HEK293 (cell line): ENCODE measurements around the gene INSRR.

Experiments
- CTCF ChIA-PET: fragments of 350-600 bp; formaldehyde crosslinking; extraction: SDS; loops from one replicate; lab custom pipeline; 2021; ENCODE audit warnings: antibody characterized with exemption; lab: Yijun Ruan, JAX
- POLR2A ChIA-PET: fragments of 300-600 bp; formaldehyde crosslinking; extraction: SDS; loops from one replicate; lab custom pipeline; 2020; ENCODE audit warnings: antibody characterized with exemption, inconsistent platforms; lab: Yijun Ruan, JAX
- H3K27ac ChIP-seq: fragments of 200-500 bp; sonication (Bioruptor generic); 2 replicates; pipeline ENCODE4 v1.5.1; 2014; ENCODE audit warnings: low read depth, low read length, control low read depth, inconsistent platforms; ENCODE audit errors: extremely low read depth
- H3K36me3 ChIP-seq, 2 experiments: fragments of 200-500 bp in 1 of 2; sonication (Bioruptor generic) in 1 of 2; 1 replicate in 1 of 2; 2 replicates in 1 of 2; pipeline ENCODE4 v1.5.1; 2014 to 2017; ENCODE audit warnings: inconsistent platforms in 2 of 2, low read length in 2 of 2; ENCODE audit not compliant: control insufficient read depth in 2 of 2, insufficient read depth in 1 of 2
- H3K4me1 ChIP-seq: fragments of 200-500 bp; sonication (Bioruptor generic); 2 replicates; pipeline ENCODE4 v1.5.1; 2014; ENCODE audit warnings: mild to moderate bottlenecking, low read length, inconsistent platforms; ENCODE audit not compliant: control insufficient read depth, insufficient read depth
- H3K4me3 ChIP-seq: 2 replicates; pipeline ENCODE4 v1.5.1; 2011; ENCODE audit warnings: low read depth, mild to moderate bottlenecking, control low read depth, low read length, moderate library complexity
- H3K9me3 ChIP-seq: fragments of 200-500 bp; sonication (Bioruptor generic); 2 replicates; pipeline ENCODE4 v1.5.1; 2014; ENCODE audit warnings: low read depth, low read length, inconsistent platforms; ENCODE audit not compliant: control insufficient read depth, insufficient read depth
- BCL11B ChIP-seq: fragments of 450-650 bp; formaldehyde crosslinking; IDR thresholded peaks from 2 replicates; pipeline ENCODE4 v1.5.1; 2016; ENCODE audit warnings: low read depth, missing biosample characterization, missing genetic modification characterization
- GLI2 ChIP-seq: fragments of 450-650 bp; formaldehyde crosslinking; IDR thresholded peaks from 2 replicates; pipeline ENCODE4; 2017; ENCODE audit warnings: missing biosample characterization, missing genetic modification characterization, low read depth, borderline replicate concordance
- GLIS1 ChIP-seq: fragments of 450-650 bp; formaldehyde crosslinking; IDR thresholded peaks from 2 replicates; pipeline ENCODE4 v1.5.1; 2016; ENCODE audit warnings: missing biosample characterization, missing genetic modification characterization
- INSM2 ChIP-seq: fragments of 450-650 bp; formaldehyde crosslinking; IDR thresholded peaks from 2 replicates; pipeline ENCODE4 v1.5.1; 2016; ENCODE audit warnings: missing biosample characterization, missing genetic modification characterization
- MEIS1 ChIP-seq: sonication (generic); formaldehyde crosslinking; IDR thresholded peaks from 2 replicates; pipeline ENCODE4 v1.8.1; 2022; ENCODE audit warnings: missing genetic modification reagents, mild to moderate bottlenecking, borderline replicate concordance
- OSR2 ChIP-seq: fragments of 450-650 bp; formaldehyde crosslinking; IDR thresholded peaks from 2 replicates; pipeline ENCODE4 v1.5.1; 2016; ENCODE audit warnings: missing biosample characterization, missing genetic modification characterization
- PRDM10 ChIP-seq: fragments of 450-650 bp; formaldehyde crosslinking; IDR thresholded peaks from 2 replicates; pipeline ENCODE4 v1.5.1; 2016; ENCODE audit warnings: missing biosample characterization, missing genetic modification characterization
- SP7 ChIP-seq: fragments of 450-650 bp; formaldehyde crosslinking; IDR thresholded peaks from 2 replicates; pipeline ENCODE4 v1.5.1; 2016; ENCODE audit warnings: missing biosample characterization, missing genetic modification characterization
- TCF7L2 ChIP-seq: IDR thresholded peaks from 2 replicates; pipeline ENCODE4 v1.6.1; 2011; ENCODE audit warnings: low read depth, mild to moderate bottlenecking, inconsistent platforms, low read length, moderate library complexity, borderline replicate concordance
- ZBTB8A ChIP-seq: fragments of 450-650 bp; formaldehyde crosslinking; IDR thresholded peaks from 2 replicates; pipeline ENCODE4 v1.5.1; 2016; ENCODE audit warnings: missing biosample characterization, missing genetic modification characterization
- ZNF211 ChIP-seq: fragments of 450-650 bp; formaldehyde crosslinking; IDR thresholded peaks from 2 replicates; pipeline ENCODE4 v1.5.1; 2016; ENCODE audit warnings: low read depth, missing biosample characterization, missing genetic modification characterization
- ZNF350 ChIP-seq: fragments of 450-650 bp; formaldehyde crosslinking; IDR thresholded peaks from 2 replicates; pipeline ENCODE4 v1.5.0; 2017; ENCODE audit warnings: missing biosample characterization, mild to moderate bottlenecking, missing genetic modification characterization
- ZNF366 ChIP-seq: fragments of 450-650 bp; formaldehyde crosslinking; conservative IDR thresholded peaks from 2 replicates; pipeline ENCODE4 v1.5.1; 2016; ENCODE audit warnings: missing biosample characterization, missing genetic modification characterization
- ZNF518A ChIP-seq: fragments of 450-650 bp; formaldehyde crosslinking; conservative IDR thresholded peaks from 2 replicates; pipeline ENCODE4 v1.5.1; 2016; ENCODE audit warnings: low read depth, missing biosample characterization, missing genetic modification characterization
- ZNF600 ChIP-seq: fragments of 450-650 bp; formaldehyde crosslinking; IDR thresholded peaks from 2 replicates; pipeline ENCODE4 v1.5.1; 2016; ENCODE audit warnings: missing biosample characterization, missing genetic modification characterization
- ZNF639 ChIP-seq: fragments of 450-650 bp; formaldehyde crosslinking; IDR thresholded peaks from 2 replicates; pipeline ENCODE4 v1.5.1; 2016; ENCODE audit warnings: missing biosample characterization, missing genetic modification characterization
- ZNF664 ChIP-seq: fragments of 450-650 bp; formaldehyde crosslinking; IDR thresholded peaks from 2 replicates; pipeline ENCODE4 v1.5.1; 2016; ENCODE audit warnings: missing biosample characterization, missing genetic modification characterization
- ZNF777 ChIP-seq: fragments of 450-650 bp; formaldehyde crosslinking; IDR thresholded peaks from 2 replicates; pipeline ENCODE4 v1.5.1; 2017; ENCODE audit warnings: missing biosample characterization, missing genetic modification characterization, borderline replicate concordance

Gene INSRR

GRCh38 chr1:156822680-156823079 lies 36.2 kb downstream of the INSRR start (continued):
- no peak for TF ChIP-seq SP7 (tag by site-specific recombination)
- TF ChIP-seq ZNF639: no peak
- no peak for TF ChIP-seq ZNF211
- TF ChIP-seq ZNF664: no peak
- no peak for TF ChIP-seq ZBTB8A (tag by site-specific recombination)
- TF ChIP-seq BCL11B (tag by site-specific recombination): no peak
- no peak for TF ChIP-seq TCF7L2
- TF ChIP-seq INSM2: no peak
- no peak for TF ChIP-seq ZNF777 (tag by site-specific recombination)
- TF ChIP-seq ZNF350 (tag by site-specific recombination): no peak

- H3K4me3 ChIP-seq: no peak overlapping the region
- no peak overlapping the region for H3K27ac ChIP-seq
- H3K9me3 ChIP-seq: no peaks in the 10 kb centered on the region
- H3K36me3 ChIP-seq: no peaks in the 10 kb centered on the region
- ChIA-PET CTCF (interaction anchor here (1.3 to 2.2 kb wide), 6 partner anchors 12 to 133 kb away, joined by 3 to 20 read pairs (median 8); partner anchors contain the start of gene NTRK1), POLR2A (interaction anchor here (0.7 kb wide), 1 partner anchor 73 kb away, joined by 6 read pairs; no protein-coding TSS in a partner anchor)
- TF ChIP-seq PRDM10 (tag by site-specific recombination): 0 out of 2 replicates have a peak, but pooled peaks have one; percentile 15
- TF ChIP-seq OSR2 (tag by site-specific recombination): no peak
- no peaks in the 10 kb centered on the region for H3K4me1 ChIP-seq
Observed at GRCh38 chr1:156821801-156822200, 37.1 kb downstream of the INSRR start.

GRCh38 chr1:156816561-156817328 lies 42.2 kb downstream of the INSRR start, which contains the start of gene SH2D2A:
Gene SH2D2A (minus strand): TSS chr1:156816848. CDS start chr1:156816708, 140 bp downstream.
- no peak within 1 kb of the TSS for H3K27ac ChIP-seq
- no peaks in the 10 kb centered on the region for H3K4me1 ChIP-seq
- no peaks in the 10 kb centered on the region for H3K36me3 ChIP-seq
- no peak within 1 kb of the TSS for H3K4me3 ChIP-seq
- CTCF ChIA-PET: interaction anchor here (1.0 to 1.5 kb wide), 3 partner anchors 22 to 44 kb away, joined by 3 to 9 read pairs (median 4); partner anchors contain the start of gene NTRK1
- no peaks in the 10 kb centered on the region for H3K9me3 ChIP-seq
- POLR2A ChIA-PET: no interaction called here
- TF ChIP-seq GLIS1 (tag by site-specific recombination) (peak; percentile 76), ZNF518A (tag by site-specific recombination) (no peak), MEIS1 (CRISPR knock-in tag) (no peak), ZNF600 (tag by site-specific recombination) (peak; percentile 79), ZNF366 (tag by site-specific recombination) (peak; percentile 54), GLI2 (tag by site-specific recombination) (no peak)
